Adrenal gland (tissue), 12 donors: ENCODE results near the gene LMAN1L. TPM values are rescaled to one million over a fixed set of nuclear protein-coding genes. Genes with fewer than 3 reads are reported as not detected.

Source experiments
- DNase-seq, 7 donors: peaks; one replicate each; pipeline ENCODE4 v3.0.0-alpha.2; 2019 to 2020
- H3K27ac ChIP-seq, 5 donors: fragments of 200-600 bp; sonication (generic) in 4 of 5; 1 replicate in 3 of 5; 2 replicates in 2 of 5; pipeline versions ENCODE4 v1.5.1 to v1.8.0; 2016 to 2020; ENCODE audit warnings: mild to moderate bottlenecking in 1 of 5
- H3K27me3 ChIP-seq: fragments of 200-600 bp; 2 replicates; pipeline ENCODE4 v1.8.0; 2021
- H3K36me3 ChIP-seq, 2 donors: fragments of 200-600 bp; replicated peaks in 1 of 2; 1 replicate in 1 of 2; 2 replicates in 1 of 2; pipeline versions ENCODE4 v1.5.1 to v1.8.0; 2018 to 2022
- H3K4me1 ChIP-seq, 2 donors: fragments of 200-600 bp; replicated peaks in 1 of 2; 1 replicate in 1 of 2; 2 replicates in 1 of 2; pipeline versions ENCODE4 v1.5.1 to v1.8.0; 2018 to 2021
- H3K4me3 ChIP-seq, 4 donors: fragments of 200-600 bp; sonication (generic) in 3 of 4; one replicate each; pipeline ENCODE4 v1.5.1; 2016 to 2018
- H3K9me3 ChIP-seq, 3 donors: fragments of 200-600 bp; sonication (generic) in 1 of 3; replicated peaks in 1 of 3; 1 replicate in 2 of 3; 2 replicates in 1 of 3; pipeline versions ENCODE4 v1.5.1 to v1.8.0; 2016 to 2021
- POLR2A ChIP-seq, 2 donors: fragments of 450-650 bp; IDR thresholded peaks; one replicate each; pipeline ENCODE4 v1.6.1; 2017; ENCODE audit warnings: antibody characterized with exemption in 2 of 2, mild to moderate bottlenecking in 2 of 2, moderate library complexity in 1 of 2
- WGBS, 4 donors: extraction: QIAGEN DNeasy Blood & Tissue Kit in 2 of 4; methylation state at CpG; one replicate each; pipeline versions ENCODE4 v1.1.5 to v1.1.7; 2013 to 2017; 5-methylcytosine and 5-hydroxymethylcytosine counted together
- intact Hi-C, 2 donors: fragments of 100-400 bp; cut with DNase I; formaldehyde crosslinking; loops; one replicate each; pipeline versions ENCODE4 v1.14.1 to v1.15.0; 2022 to 2023
- polyA plus RNA-seq, 3 donors: library from polyadenylated mRNA; stranded (reverse); fragments of 200-250 nt in 2 of 3; fragments of 350-450 nt in 1 of 3; fragmentation: Illumina TruSeq in 1 of 3; extraction: RNeasy Lipid Tissue Mini Kit (QIAGEN cat#74804) in 1 of 3; gene quantifications; one replicate each; pipeline ENCODE4 v1.2.3, GENCODE V29; 2013 to 2014
- total RNA-seq, 9 donors: library from RNA; depleted of rRNA in 4 of 9; stranded (reverse); fragments of >200 nt in 4 of 9; fragments of 120-200 nt in 1 of 9; fragmentation: NEBNext Ultra II Directional in 1 of 9; extraction: Animal tissue kit (Norgen Biotek cat#: 25700) in 1 of 9; gene quantifications; one replicate each; pipeline versions ENCODE4 v1.1.0 to v1.2.4, GENCODE V29; 2013 to 2023
- TF ChIP-seq, protein P1 (sequence below), 6 experiments: fragments of 450-650 bp in 4 of 6; fragments of 200-600 bp in 2 of 6; sonication (generic) in 1 of 6; IDR thresholded peaks; 1 replicate in 5 of 6; 2 replicates in 1 of 6; pipeline versions ENCODE4 v1.5.1 to v1.8.0; 2016 to 2021; ENCODE audit warnings: antibody characterized with exemption in 6 of 6, mild to moderate bottlenecking in 2 of 6, moderate library complexity in 1 of 6
- donor health status: healthy with polysubstance abuse.
- donor health status: Bipolar disorder and iron deficiency.
- donor health status: DM: yes; HTN: yes; CAD: no.
- donor health status: DM: no; HTN: no; CAD: no.
- donor health status: DM: no; HTN: no; CAD: no.
- donor health status: DM: yes; HTN: yes; CAD: no.

LMAN1L gene
- total and polyA plus RNA-seq, 12 donors, result 0.28 to 12.5 (median 5.1) TPM; not detected in 1

DNA sequence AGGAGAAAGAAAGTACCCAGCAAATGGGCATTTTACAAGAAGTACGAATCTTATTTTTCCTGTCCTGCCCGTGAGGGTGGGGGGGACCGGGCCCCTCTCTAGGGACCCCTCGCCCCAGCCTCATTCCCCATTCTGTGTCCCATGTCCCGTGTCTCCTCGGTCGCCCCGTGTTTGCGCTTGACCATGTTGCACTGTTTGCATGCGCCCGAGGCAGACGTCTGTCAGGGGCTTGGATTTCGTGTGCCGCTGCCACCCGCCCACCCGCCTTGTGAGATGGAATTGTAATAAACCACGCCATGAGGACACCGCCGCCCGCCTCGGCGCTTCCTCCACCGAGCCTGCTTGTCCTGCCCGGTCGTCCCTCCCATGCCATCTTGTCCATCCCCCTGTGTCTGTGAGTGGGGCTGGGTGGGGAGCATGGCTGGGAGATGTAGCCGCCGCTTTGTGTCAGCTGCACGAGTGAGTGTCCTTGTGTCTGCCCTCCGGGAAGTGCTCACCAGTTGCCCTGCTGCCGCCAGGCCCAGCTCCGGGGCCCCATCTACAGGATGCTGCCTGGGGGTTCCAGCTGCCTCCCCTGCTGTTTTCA, 9.7 kb upstream of the LMAN1L start:
- Histone ChIP-seq H3K36me3 (peaks cover 0 to 42% of the 10 kb centered on the region in 2 donors), H3K4me3 (no peak overlapping the region), H3K4me1 (peaks cover 5 to 7% of the 10 kb centered on the region in 2 donors), H3K9me3 (no peaks in the 10 kb centered on the region), H3K27me3 (no peaks in the 10 kb centered on the region), H3K27ac (no peak overlapping the region)
- no peak for DNase-seq
- intact Hi-C loops, result no loop called here
- 90 to 94% (median 92%) methylated on average over 26 to 31 of the region's 31 CpGs for WGBS, 4 donors
- TF ChIP-seq, protein P1, sequence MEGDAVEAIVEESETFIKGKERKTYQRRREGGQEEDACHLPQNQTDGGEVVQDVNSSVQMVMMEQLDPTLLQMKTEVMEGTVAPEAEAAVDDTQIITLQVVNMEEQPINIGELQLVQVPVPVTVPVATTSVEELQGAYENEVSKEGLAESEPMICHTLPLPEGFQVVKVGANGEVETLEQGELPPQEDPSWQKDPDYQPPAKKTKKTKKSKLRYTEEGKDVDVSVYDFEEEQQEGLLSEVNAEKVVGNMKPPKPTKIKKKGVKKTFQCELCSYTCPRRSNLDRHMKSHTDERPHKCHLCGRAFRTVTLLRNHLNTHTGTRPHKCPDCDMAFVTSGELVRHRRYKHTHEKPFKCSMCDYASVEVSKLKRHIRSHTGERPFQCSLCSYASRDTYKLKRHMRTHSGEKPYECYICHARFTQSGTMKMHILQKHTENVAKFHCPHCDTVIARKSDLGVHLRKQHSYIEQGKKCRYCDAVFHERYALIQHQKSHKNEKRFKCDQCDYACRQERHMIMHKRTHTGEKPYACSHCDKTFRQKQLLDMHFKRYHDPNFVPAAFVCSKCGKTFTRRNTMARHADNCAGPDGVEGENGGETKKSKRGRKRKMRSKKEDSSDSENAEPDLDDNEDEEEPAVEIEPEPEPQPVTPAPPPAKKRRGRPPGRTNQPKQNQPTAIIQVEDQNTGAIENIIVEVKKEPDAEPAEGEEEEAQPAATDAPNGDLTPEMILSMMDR (IDR thresholded peaks at IDR 0.05), result no peak
- no peak for TF ChIP-seq POLR2A (IDR thresholded peaks at IDR 0.05)

DNA sequence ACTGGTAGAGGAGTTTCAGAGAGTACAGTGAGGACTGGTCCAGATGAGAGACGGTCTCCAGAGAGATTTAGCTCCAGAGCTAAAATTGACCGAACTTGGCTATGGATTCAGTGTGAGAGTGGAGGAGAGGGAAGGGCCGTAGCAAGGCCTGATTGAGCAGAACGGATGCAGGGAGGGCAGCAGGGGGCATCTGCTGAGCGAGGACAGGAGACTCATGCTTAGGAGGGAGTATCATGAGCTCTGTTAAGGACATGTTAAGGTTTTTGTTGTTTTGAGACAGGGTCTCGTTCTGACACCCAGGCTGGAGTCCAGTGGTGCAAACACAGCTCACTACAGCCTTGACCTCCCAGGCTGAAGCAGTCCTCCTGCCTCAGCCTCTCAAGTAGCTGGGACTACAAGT, 7.7 kb upstream of the LMAN1L start:
- no peak overlapping the region for H3K27ac ChIP-seq
- H3K4me3 ChIP-seq, result no peak overlapping the region
- peaks cover 0 to 33% of the 10 kb centered on the region in 2 donors for H3K36me3 ChIP-seq
- peaks cover 5 to 7% of the 10 kb centered on the region in 2 donors for H3K4me1 ChIP-seq
- TF ChIP-seq, protein P1 (IDR thresholded peaks at IDR 0.05), result no peak
- no peak for TF ChIP-seq POLR2A (IDR thresholded peaks at IDR 0.05)
- DNase-seq, result no peak
- WGBS, 4 donors, result 72 to 85% (median 80%) methylated on average over 5 to 6 of the region's 6 CpGs
- no peaks in the 10 kb centered on the region for H3K27me3 ChIP-seq
- H3K9me3 ChIP-seq, result no peaks in the 10 kb centered on the region
- intact Hi-C loops, result no loop called here

DNA sequence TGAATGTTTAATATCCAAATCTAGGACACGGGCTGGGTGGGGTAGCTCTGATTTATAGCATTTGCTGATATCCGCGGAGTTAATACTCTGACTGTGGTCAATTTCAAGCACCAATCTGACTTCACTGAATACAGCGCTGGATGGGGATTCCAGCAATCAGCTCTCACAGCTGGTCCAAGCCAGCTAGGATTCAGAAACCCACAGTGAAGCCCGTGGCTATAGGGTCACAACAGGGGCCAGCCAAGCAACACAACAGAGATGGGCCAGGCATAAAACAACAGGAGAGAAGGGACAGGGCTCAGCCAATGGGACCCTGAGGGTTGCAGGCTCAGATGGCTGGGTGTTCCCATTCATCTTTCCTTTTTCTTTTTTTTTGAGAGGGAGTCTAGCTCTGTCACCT, 5.4 kb upstream of the LMAN1L start:
- Histone ChIP-seq H3K4me1 (peaks cover 5 to 7% of the 10 kb centered on the region in 2 donors), H3K27ac (no peak overlapping the region), H3K36me3 (peaks cover 0 to 19% of the 10 kb centered on the region in 2 donors), H3K27me3 (no peaks in the 10 kb centered on the region), H3K4me3 (no peak overlapping the region), H3K9me3 (no peaks in the 10 kb centered on the region)
- 13 to 33% (median 23%) methylated on average over 5 of the region's 5 CpGs for WGBS, 4 donors
- no peak for DNase-seq
- intact Hi-C loops, result no loop called here
- no peak for TF ChIP-seq POLR2A (IDR thresholded peaks at IDR 0.05)
- TF ChIP-seq, protein P1 (IDR thresholded peaks at IDR 0.05), result no peak

DNA sequence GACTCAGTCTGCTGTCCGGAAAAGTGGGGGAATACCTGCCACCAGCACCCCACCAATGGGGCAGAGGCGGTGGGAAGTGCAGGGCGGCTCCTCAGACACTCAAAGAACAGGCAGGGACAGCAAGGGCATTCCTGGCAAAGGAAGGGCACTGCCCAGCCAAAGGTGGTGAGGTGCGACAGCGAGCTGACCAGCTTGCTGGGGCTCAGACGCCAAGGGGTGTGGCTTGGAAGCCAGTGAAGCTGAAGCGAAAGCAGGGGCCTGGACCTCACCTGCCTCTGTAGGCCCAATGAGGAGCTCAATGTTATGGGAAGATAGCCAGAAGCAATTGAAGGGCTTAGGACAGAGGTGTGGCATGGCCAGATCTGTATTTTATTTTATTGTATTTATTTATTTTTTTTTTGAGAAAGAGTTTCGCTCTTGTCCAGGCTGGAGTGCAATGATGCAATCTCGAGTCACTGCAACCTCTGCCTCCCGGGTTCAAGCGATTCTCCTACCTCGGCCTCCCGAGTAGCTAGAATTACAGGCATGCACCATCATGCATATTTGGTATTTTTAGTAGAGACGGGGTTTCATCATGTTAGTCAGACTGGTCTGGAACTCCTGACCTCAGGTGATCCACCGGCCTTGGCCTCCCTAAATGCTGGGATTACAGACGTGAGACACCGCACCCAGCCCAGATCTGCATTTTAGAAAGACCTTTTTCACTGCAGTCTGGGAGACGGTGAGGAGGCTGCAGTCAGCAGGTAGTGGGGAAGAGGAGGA, 4.4 kb upstream of the LMAN1L start:
- no peaks in the 10 kb centered on the region for H3K27me3 ChIP-seq
- H3K4me3 ChIP-seq, result no peak overlapping the region
- no peak overlapping the region for H3K27ac ChIP-seq
- peaks cover 0 to 9% of the 10 kb centered on the region in 2 donors for H3K36me3 ChIP-seq
- H3K4me1 ChIP-seq, result peaks cover 5 to 7% of the 10 kb centered on the region in 2 donors
- WGBS, 4 donors, result 78 to 84% (median 83%) methylated on average over 17 to 18 of the region's 18 CpGs
- intact Hi-C loops, result no loop called here
- TF ChIP-seq, protein P1 (IDR thresholded peaks at IDR 0.05), result no peak
- TF ChIP-seq POLR2A (IDR thresholded peaks at IDR 0.05), result no peak
- no peaks in the 10 kb centered on the region for H3K9me3 ChIP-seq
- DNase-seq, result no peak
